ENCODE results near the gene MTHFSD. TPM values are rescaled to one million over a fixed set of nuclear protein-coding genes. Genes with fewer than 3 reads are reported as not detected.

Gene MTHFSD
- total and polyA plus RNA-seq, 2 of the 8 experiments (the other 6 are each of a cell fraction or from before 2014, with no cell fraction given) = 7.1 to 9.8 TPM

- no peak for TF ChIP-seq CHD7 (IDR thresholded peaks at IDR 0.05; ENCODE audit: insufficient replicate concordance, low read length)
- TF ChIP-seq SRF (IDR thresholded peaks at IDR 0.05; ENCODE audit: low read depth, low read length) = no peak
- no peak for TF ChIP-seq KDM4A (IDR thresholded peaks at IDR 0.05; ENCODE audit: low read depth, low read length, severe bottlenecking)
- TF ChIP-seq SIN3A (conservative IDR thresholded peaks at IDR 0.05 in 1 of 2, IDR thresholded peaks at IDR 0.05 in 1 of 2; ENCODE audit: low read depth in 1 of 2, low read length in 2 of 2) = no peak
- TF ChIP-seq CHD1 (IDR thresholded peaks at IDR 0.05; ENCODE audit: low read depth, low read length) = no peak
- no peak for TF ChIP-seq EP300 (IDR thresholded peaks at IDR 0.05; ENCODE audit: borderline replicate concordance in 1 of 2, low read depth in 2 of 2, low read length in 2 of 2)
Observed at GRCh38 chr16:86587487-86587886, 32.5 kb upstream of the MTHFSD start (continued).

Data from H1 (cell line).